Adrenal gland (tissue), 12 donors: ENCODE results near the gene APOLD1. TPM values are rescaled to one million over a fixed set of nuclear protein-coding genes. Genes with fewer than 3 reads are reported as not detected.

Source experiments
- DNase-seq, 7 donors: peaks; one replicate each; pipeline ENCODE4 v3.0.0-alpha.2; 2019 to 2020
- H3K27ac ChIP-seq, 5 donors: fragments of 200-600 bp; sonication (generic) in 4 of 5; 1 replicate in 3 of 5; 2 replicates in 2 of 5; pipeline versions ENCODE4 v1.5.1 to v1.8.0; 2016 to 2020; ENCODE audit warnings: mild to moderate bottlenecking in 1 of 5
- H3K27me3 ChIP-seq: fragments of 200-600 bp; 2 replicates; pipeline ENCODE4 v1.8.0; 2021
- H3K36me3 ChIP-seq, 2 donors: fragments of 200-600 bp; replicated peaks in 1 of 2; 1 replicate in 1 of 2; 2 replicates in 1 of 2; pipeline versions ENCODE4 v1.5.1 to v1.8.0; 2018 to 2022
- H3K4me1 ChIP-seq, 2 donors: fragments of 200-600 bp; replicated peaks in 1 of 2; 1 replicate in 1 of 2; 2 replicates in 1 of 2; pipeline versions ENCODE4 v1.5.1 to v1.8.0; 2018 to 2021
- H3K4me3 ChIP-seq, 4 donors: fragments of 200-600 bp; sonication (generic) in 3 of 4; one replicate each; pipeline ENCODE4 v1.5.1; 2016 to 2018
- H3K9me3 ChIP-seq, 3 donors: fragments of 200-600 bp; sonication (generic) in 1 of 3; replicated peaks in 1 of 3; 1 replicate in 2 of 3; 2 replicates in 1 of 3; pipeline versions ENCODE4 v1.5.1 to v1.8.0; 2016 to 2021
- CTCF ChIP-seq, 6 experiments: fragments of 450-650 bp in 4 of 6; fragments of 200-600 bp in 2 of 6; sonication (generic) in 1 of 6; IDR thresholded peaks; 1 replicate in 5 of 6; 2 replicates in 1 of 6; pipeline versions ENCODE4 v1.5.1 to v1.8.0; 2016 to 2021; ENCODE audit warnings: antibody characterized with exemption in 6 of 6, mild to moderate bottlenecking in 2 of 6, moderate library complexity in 1 of 6
- POLR2A ChIP-seq, 2 donors: fragments of 450-650 bp; IDR thresholded peaks; one replicate each; pipeline ENCODE4 v1.6.1; 2017; ENCODE audit warnings: antibody characterized with exemption in 2 of 2, mild to moderate bottlenecking in 2 of 2, moderate library complexity in 1 of 2
- WGBS, 4 donors: extraction: QIAGEN DNeasy Blood & Tissue Kit in 2 of 4; methylation state at CpG; one replicate each; pipeline versions ENCODE4 v1.1.5 to v1.1.7; 2013 to 2017; 5-methylcytosine and 5-hydroxymethylcytosine counted together
- intact Hi-C, 2 donors: fragments of 100-400 bp; cut with DNase I; formaldehyde crosslinking; loops; one replicate each; pipeline versions ENCODE4 v1.14.1 to v1.15.0; 2022 to 2023
- polyA plus RNA-seq, 3 donors: library from polyadenylated mRNA; stranded (reverse); fragments of 200-250 nt in 2 of 3; fragments of 350-450 nt in 1 of 3; fragmentation: Illumina TruSeq in 1 of 3; extraction: RNeasy Lipid Tissue Mini Kit (QIAGEN cat#74804) in 1 of 3; gene quantifications; one replicate each; pipeline ENCODE4 v1.2.3, GENCODE V29; 2013 to 2014
- total RNA-seq, 9 donors: library from RNA; depleted of rRNA in 4 of 9; stranded (reverse); fragments of >200 nt in 4 of 9; fragments of 120-200 nt in 1 of 9; fragmentation: NEBNext Ultra II Directional in 1 of 9; extraction: Animal tissue kit (Norgen Biotek cat#: 25700) in 1 of 9; gene quantifications; one replicate each; pipeline versions ENCODE4 v1.1.0 to v1.2.4, GENCODE V29; 2013 to 2023
- donor health status: healthy with polysubstance abuse.
- donor health status: Bipolar disorder and iron deficiency.
- donor health status: DM: yes; HTN: yes; CAD: no.
- donor health status: DM: no; HTN: no; CAD: no.
- donor health status: DM: no; HTN: no; CAD: no.
- donor health status: DM: yes; HTN: yes; CAD: no.

APOLD1 gene
- total and polyA plus RNA-seq, 12 donors = 1.2 to 11.5 (median 7.6) TPM

- Histone ChIP-seq H3K4me3 (peak overlapping the region in 1 of 4 donors; percentile 94), H3K4me1 (peaks cover 7 to 31% of the 10 kb centered on the region in 2 donors), H3K27ac (peak overlapping the region in 1 of 5 donors; percentile 65), H3K27me3 (no peaks in the 10 kb centered on the region), H3K36me3 (peaks cover 0 to 6% of the 10 kb centered on the region in 2 donors), H3K9me3 (no peaks in the 10 kb centered on the region)
- intact Hi-C loops = no loop called here
- no peak for DNase-seq
- WGBS, 4 donors = 68 to 72% (median 68%) methylated on average over 14 of the region's 14 CpGs
- TF ChIP-seq CTCF (IDR thresholded peaks at IDR 0.05) (no peak), POLR2A (IDR thresholded peaks at IDR 0.05) (no peak)
These were observed 27.2 kb downstream of the APOLD1 start for GRCh38 chr12:12812618-12813119.

- Histone ChIP-seq H3K27ac (peak within 1 kb of the TSS in 3 of 5 donors; percentile 55 to 69 (median 65)), H3K4me1 (peaks cover 7 to 30% of the 10 kb centered on the region in 2 donors), H3K4me3 (peak within 1 kb of the TSS; percentile 58 to 96 (median 92)), H3K9me3 (no peaks in the 10 kb centered on the region), H3K27me3 (no peaks in the 10 kb centered on the region), H3K36me3 (peaks cover 0 to 6% of the 10 kb centered on the region in 2 donors)
- TF ChIP-seq CTCF (IDR thresholded peaks at IDR 0.05) (peak; percentile 94 to 98 (median 97)), POLR2A (IDR thresholded peaks at IDR 0.05) (peak in 1 of 2 donors; percentile 31)
- 1 to 4% (median 2%) methylated on average over 15 to 35 of the region's 35 CpGs for WGBS, 4 donors
- peak; percentile 94 to 98 (median 97) for DNase-seq
- intact Hi-C loops = no loop called here
These were observed 28.0 kb downstream of the APOLD1 start, which contains the start of gene DDX47 for GRCh38 chr12:12813120-12814101. Gene DDX47, plus strand, starts transcription at chr12:12813346. Its CDS starts 22 bp downstream, at chr12:12813368.

GRCh38 chr12:12817616-12818015 is 32.2 kb downstream of the APOLD1 start:
- WGBS, 4 donors = 82 to 91% (median 83%) methylated on average over 7 of the region's 7 CpGs
- DNase-seq = peak in 2 of 7 donors; percentile 12 to 19
- Histone ChIP-seq H3K9me3 (no peaks in the 10 kb centered on the region), H3K4me1 (peaks cover 7 to 42% of the 10 kb centered on the region in 2 donors), H3K4me3 (no peak overlapping the region), H3K36me3 (peaks cover 0 to 22% of the 10 kb centered on the region in 2 donors), H3K27me3 (no peaks in the 10 kb centered on the region), H3K27ac (no peak overlapping the region)
- intact Hi-C loops = no loop called here
- no peak for TF ChIP-seq POLR2A (IDR thresholded peaks at IDR 0.05)
- TF ChIP-seq CTCF (IDR thresholded peaks at IDR 0.05) = no peak

GRCh38 chr12:12818701-12819100 is 33.2 kb downstream of the APOLD1 start:
- peaks cover 7 to 42% of the 10 kb centered on the region in 2 donors for H3K4me1 ChIP-seq
- intact Hi-C loops = no loop called here
- H3K9me3 ChIP-seq = no peaks in the 10 kb centered on the region
- no peak overlapping the region for H3K4me3 ChIP-seq
- peak overlapping the region in 1 of 5 donors; percentile 55 for H3K27ac ChIP-seq
- DNase-seq = no peak
- 93 to 98% (median 96%) methylated on average over 4 of the region's 4 CpGs for WGBS, 4 donors
- H3K36me3 ChIP-seq = peaks cover 0 to 33% of the 10 kb centered on the region in 2 donors
- H3K27me3 ChIP-seq = no peaks in the 10 kb centered on the region
- no peak for TF ChIP-seq CTCF (IDR thresholded peaks at IDR 0.05)
- no peak for TF ChIP-seq POLR2A (IDR thresholded peaks at IDR 0.05)
